ENCODE results near the gene ATAT1. TPM values are rescaled to one million over a fixed set of nuclear protein-coding genes. Genes with fewer than 3 reads are reported as not detected.

ATAT1 gene
- total and polyA plus RNA-seq, 2 of the 13 experiments (the other 11 are each of a cell fraction or from before 2014, with no cell fraction given), result 9.2 to 23.6 TPM

DNA sequence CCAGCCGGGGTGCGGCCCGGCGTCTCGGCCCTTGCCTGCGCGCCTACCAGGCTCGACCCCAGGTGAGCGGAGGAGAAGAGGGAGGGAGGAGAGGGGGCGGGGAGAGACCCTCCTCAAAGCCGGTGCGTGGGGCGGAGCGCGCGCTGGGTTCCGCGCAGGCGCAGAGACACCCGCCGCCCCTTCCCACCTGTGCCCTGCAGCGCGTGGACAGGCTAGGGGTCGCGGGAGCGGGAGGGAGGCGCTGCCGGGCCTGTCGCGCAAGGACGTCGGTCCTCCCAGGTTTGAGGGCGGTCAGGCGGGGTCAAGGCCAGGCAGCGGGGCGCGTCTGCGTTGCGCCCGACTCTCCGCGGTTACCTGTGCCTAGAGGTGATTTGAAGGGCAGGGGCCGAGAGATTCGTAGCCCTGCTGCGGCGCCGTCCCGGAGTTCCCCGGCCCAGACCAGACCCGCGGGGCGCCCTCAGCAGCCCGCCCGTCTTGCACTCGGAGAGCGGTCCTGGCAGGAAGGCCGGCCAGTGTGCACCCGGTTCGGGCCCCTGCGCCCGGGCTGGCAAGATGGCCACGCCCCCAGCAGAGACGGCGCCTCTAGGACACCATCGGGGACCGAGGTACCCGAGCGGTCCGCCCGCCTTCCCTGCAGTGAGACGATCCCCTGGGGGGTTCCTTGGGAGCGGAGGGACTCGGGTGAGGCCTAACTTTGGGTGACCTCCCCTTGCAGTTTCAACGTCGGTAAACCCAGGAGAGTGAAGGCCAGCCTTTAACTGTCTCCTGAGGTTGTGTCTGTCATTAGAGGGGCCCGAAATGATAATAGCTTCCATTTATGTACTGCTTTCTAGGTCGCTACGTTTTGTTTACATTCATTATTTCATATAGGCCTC is 20.8 kb downstream of the ATAT1 start (continued):
- TF ChIP-seq, protein P1, sequence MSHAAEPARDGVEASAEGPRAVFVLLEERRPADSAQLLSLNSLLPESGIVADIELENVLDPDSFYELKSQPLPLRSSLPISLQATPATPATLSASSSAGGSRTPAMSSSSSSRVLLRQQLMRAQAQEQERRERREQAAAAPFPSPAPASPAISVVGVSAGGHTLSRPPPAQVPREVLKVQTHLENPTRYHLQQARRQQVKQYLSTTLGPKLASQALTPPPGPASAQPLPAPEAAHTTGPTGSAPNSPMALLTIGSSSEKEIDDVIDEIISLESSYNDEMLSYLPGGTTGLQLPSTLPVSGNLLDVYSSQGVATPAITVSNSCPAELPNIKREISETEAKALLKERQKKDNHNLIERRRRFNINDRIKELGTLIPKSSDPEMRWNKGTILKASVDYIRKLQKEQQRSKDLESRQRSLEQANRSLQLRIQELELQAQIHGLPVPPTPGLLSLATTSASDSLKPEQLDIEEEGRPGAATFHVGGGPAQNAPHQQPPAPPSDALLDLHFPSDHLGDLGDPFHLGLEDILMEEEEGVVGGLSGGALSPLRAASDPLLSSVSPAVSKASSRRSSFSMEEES (CRISPR knock-in tag; IDR thresholded peaks at IDR 0.05), result no peak
- TF ChIP-seq ZBTB8A (CRISPR knock-in tag; IDR thresholded peaks at IDR 0.05; ENCODE audit: borderline replicate concordance, low read depth), result no peak
- TF ChIP-seq MAFK (conservative IDR thresholded peaks at IDR 0.05 in 1 of 2, IDR thresholded peaks at IDR 0.05 in 1 of 2; ENCODE audit: low read length in 2 of 2), result no peak
- TF ChIP-seq, protein P2, sequence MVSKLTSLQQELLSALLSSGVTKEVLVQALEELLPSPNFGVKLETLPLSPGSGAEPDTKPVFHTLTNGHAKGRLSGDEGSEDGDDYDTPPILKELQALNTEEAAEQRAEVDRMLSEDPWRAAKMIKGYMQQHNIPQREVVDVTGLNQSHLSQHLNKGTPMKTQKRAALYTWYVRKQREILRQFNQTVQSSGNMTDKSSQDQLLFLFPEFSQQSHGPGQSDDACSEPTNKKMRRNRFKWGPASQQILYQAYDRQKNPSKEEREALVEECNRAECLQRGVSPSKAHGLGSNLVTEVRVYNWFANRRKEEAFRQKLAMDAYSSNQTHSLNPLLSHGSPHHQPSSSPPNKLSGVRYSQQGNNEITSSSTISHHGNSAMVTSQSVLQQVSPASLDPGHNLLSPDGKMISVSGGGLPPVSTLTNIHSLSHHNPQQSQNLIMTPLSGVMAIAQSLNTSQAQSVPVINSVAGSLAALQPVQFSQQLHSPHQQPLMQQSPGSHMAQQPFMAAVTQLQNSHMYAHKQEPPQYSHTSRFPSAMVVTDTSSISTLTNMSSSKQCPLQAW (CRISPR knock-in tag; IDR thresholded peaks at IDR 0.05), result peak; percentile 89
- TF ChIP-seq, protein P3, sequence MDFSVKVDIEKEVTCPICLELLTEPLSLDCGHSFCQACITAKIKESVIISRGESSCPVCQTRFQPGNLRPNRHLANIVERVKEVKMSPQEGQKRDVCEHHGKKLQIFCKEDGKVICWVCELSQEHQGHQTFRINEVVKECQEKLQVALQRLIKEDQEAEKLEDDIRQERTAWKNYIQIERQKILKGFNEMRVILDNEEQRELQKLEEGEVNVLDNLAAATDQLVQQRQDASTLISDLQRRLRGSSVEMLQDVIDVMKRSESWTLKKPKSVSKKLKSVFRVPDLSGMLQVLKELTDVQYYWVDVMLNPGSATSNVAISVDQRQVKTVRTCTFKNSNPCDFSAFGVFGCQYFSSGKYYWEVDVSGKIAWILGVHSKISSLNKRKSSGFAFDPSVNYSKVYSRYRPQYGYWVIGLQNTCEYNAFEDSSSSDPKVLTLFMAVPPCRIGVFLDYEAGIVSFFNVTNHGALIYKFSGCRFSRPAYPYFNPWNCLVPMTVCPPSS (IDR thresholded peaks at IDR 0.05), result no peak
- no peak; the same call in 1 of the 2 replicates for TF ChIP-seq SIN3B (IDR thresholded peaks at IDR 0.05; ENCODE audit: low read length)
- TF ChIP-seq RBM39 (IDR thresholded peaks at IDR 0.05; ENCODE audit: low read depth, low read length, poor library complexity, severe bottlenecking), result peak; percentile 92
- TF ChIP-seq ZNF17 (CRISPR knock-in tag; IDR thresholded peaks at IDR 0.05), result no peak
- no peak for TF ChIP-seq CENPX (CRISPR knock-in tag; IDR thresholded peaks at IDR 0.05)
- TF ChIP-seq HOXA5 (CRISPR knock-in tag; IDR thresholded peaks at IDR 0.05), result peak; percentile 87
- peak; percentile 82 for TF ChIP-seq PHF21A (CRISPR knock-in tag; IDR thresholded peaks at IDR 0.05)
- TF ChIP-seq PITX1 (CRISPR knock-in tag; IDR thresholded peaks at IDR 0.05), result peak; percentile 53
- TF ChIP-seq, protein P4, sequence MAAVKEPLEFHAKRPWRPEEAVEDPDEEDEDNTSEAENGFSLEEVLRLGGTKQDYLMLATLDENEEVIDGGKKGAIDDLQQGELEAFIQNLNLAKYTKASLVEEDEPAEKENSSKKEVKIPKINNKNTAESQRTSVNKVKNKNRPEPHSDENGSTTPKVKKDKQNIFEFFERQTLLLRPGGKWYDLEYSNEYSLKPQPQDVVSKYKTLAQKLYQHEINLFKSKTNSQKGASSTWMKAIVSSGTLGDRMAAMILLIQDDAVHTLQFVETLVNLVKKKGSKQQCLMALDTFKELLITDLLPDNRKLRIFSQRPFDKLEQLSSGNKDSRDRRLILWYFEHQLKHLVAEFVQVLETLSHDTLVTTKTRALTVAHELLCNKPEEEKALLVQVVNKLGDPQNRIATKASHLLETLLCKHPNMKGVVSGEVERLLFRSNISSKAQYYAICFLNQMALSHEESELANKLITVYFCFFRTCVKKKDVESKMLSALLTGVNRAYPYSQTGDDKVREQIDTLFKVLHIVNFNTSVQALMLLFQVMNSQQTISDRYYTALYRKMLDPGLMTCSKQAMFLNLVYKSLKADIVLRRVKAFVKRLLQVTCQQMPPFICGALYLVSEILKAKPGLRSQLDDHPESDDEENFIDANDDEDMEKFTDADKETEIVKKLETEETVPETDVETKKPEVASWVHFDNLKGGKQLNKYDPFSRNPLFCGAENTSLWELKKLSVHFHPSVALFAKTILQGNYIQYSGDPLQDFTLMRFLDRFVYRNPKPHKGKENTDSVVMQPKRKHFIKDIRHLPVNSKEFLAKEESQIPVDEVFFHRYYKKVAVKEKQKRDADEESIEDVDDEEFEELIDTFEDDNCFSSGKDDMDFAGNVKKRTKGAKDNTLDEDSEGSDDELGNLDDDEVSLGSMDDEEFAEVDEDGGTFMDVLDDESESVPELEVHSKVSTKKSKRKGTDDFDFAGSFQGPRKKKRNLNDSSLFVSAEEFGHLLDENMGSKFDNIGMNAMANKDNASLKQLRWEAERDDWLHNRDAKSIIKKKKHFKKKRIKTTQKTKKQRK (IDR thresholded peaks at IDR 0.05; ENCODE audit: low read length), result no peak
- no peak for TF ChIP-seq U2AF2 (IDR thresholded peaks at IDR 0.05; ENCODE audit: low read depth, low read length)
- peak; percentile 97 for TF ChIP-seq ZFY (CRISPR knock-in tag; IDR thresholded peaks at IDR 0.05)
